GM12875 (cell line): Measurements from ENCODE around the gene SPPL2B.

Experiments used
- H3K4me3 ChIP-seq: one replicate; pipeline ENCODE4 v1.5.1; 2011; ENCODE audit warnings: low read depth, low read length, control low read depth
- TF ChIP-seq, protein P1 (sequence below): IDR thresholded peaks from 2 replicates; pipeline ENCODE4 v1.5.1; 2011; ENCODE audit warnings: low read depth, mild to moderate bottlenecking, control low read depth, inconsistent platforms, low read length, moderate library complexity, borderline replicate concordance; ENCODE audit not compliant: insufficient read depth

The SPPL2B gene

DNA sequence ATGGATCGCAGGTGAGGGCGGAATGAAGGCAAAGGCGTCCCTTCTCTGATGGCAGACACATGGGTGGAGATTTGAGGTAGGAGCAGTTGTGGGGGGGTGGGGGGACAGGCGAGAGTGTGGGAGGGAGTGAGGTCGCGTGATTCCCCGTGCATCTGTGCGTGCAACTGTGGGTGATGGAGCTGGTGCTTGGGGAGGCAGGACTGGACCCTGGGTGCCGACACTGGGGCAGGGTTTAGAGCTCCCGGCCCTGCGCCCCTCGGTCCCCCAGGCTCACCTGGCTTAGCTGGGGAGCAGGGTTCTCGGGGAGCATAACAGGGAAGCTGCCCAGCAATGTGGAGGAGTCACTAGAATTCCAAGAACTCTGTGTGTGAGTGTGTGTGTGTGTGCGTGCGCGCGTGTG is 34.9 kb downstream of the SPPL2B start:
- TF ChIP-seq, protein P1, sequence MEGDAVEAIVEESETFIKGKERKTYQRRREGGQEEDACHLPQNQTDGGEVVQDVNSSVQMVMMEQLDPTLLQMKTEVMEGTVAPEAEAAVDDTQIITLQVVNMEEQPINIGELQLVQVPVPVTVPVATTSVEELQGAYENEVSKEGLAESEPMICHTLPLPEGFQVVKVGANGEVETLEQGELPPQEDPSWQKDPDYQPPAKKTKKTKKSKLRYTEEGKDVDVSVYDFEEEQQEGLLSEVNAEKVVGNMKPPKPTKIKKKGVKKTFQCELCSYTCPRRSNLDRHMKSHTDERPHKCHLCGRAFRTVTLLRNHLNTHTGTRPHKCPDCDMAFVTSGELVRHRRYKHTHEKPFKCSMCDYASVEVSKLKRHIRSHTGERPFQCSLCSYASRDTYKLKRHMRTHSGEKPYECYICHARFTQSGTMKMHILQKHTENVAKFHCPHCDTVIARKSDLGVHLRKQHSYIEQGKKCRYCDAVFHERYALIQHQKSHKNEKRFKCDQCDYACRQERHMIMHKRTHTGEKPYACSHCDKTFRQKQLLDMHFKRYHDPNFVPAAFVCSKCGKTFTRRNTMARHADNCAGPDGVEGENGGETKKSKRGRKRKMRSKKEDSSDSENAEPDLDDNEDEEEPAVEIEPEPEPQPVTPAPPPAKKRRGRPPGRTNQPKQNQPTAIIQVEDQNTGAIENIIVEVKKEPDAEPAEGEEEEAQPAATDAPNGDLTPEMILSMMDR: no peak
- H3K4me3 ChIP-seq: no peak overlapping the region

DNA sequence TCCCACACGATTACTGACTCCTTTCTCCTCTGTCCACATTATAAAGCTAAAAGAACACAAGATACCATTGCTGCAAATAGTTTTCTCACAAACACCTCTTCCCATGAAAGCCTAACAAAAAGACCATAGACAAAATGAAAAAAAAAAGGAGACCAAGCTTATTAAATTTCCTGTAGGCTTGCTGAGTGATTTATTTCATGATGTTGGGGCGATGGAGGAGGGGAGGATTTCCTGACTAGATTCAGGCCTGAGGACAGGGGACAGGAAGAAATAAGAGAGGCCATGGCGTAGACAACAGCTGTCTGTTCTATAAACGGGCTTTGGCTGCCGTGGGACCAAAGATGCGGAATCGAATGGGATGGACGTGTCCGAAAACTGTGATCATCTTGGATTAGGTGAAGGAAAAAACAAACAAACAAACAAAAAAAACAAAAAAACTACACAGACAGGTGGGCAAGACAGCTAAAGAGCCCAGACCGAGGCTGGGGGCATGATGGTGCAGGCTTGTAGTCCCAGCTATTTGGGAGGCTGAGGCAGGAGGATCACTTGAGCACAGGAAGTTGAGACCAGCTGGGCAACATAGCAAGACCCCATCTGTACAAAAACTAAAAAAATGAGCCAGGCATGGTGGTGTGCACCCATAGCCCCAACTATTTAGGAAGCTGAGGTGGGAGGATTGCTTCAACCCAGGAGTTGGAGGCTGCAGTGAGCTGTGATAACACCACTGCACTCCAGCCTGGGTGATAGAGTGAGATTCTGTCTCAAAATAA is 36.9 kb downstream of the SPPL2B start:
- no peak overlapping the region for H3K4me3 ChIP-seq
- TF ChIP-seq, protein P1: no peak

DNA sequence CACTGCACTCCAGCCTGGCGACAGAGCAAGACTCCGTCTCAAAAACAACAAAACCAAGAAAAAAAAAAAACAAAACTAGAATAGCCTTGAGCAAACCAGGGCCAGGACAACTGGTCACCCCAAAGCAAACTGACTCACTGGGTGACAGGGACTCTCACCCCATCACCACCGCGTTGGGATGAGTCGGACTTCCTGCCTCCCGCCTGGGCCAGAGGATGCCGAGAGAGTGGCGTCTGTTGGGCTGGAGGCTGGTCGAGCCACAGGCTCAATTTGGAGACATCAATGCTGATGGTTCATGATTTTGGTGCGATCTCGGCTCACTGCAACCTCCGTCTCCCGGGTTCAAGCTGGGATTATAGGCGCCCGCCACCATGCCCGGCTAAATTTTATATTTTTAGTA is 43.2 kb downstream of the SPPL2B start:
- H3K4me3 ChIP-seq: no peak overlapping the region
- TF ChIP-seq, protein P1: no peak

DNA sequence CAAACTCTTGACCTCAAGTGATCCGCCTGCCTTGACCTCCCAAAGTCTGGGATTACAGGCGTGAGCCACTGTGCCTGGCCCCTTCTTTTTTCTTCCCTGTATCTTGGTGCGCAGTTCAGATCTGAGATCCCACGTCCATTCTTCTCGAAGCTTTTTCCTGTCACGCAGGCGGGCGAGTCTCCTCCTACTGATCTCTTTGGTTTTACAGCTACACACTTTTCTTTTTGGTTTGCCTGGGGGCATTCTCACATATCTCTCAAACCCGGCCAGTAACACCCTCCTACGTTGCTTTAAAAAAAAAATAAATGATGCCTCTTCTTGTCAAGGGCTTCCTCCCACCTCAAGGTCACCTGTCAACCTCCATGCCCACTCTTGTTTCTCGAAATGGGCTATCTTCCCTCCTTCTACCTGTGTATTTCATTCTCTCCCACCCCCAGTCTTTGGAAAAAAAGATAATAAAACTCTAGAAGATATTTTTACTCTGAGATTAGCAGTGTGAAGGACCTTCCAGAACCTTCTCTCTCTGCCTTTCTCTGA is 43.7 kb downstream of the SPPL2B start:
- H3K4me3 ChIP-seq: no peak overlapping the region
- TF ChIP-seq, protein P1: no peak

DNA sequence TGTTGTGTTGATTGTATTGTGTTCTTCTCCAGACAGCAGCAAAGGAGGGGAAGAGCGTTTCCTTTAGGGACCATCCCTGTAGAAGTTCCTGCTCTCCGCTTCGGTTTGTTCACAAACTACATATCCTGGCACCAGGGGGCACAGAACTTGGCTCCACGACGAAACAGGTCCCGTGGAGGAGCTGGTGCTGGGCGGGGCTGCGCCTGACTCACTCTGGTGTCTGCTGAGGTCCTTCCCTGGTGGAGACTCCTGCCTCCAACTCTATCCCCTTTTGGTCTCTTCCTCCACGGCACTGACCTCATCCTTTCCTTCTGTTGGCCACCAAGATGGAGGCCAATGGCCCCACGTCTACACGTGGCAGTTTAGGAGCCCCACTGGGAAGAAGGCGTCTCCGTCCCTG is 46.3 kb downstream of the SPPL2B start:
- TF ChIP-seq, protein P1: no peak
- H3K4me3 ChIP-seq: no peak overlapping the region

DNA sequence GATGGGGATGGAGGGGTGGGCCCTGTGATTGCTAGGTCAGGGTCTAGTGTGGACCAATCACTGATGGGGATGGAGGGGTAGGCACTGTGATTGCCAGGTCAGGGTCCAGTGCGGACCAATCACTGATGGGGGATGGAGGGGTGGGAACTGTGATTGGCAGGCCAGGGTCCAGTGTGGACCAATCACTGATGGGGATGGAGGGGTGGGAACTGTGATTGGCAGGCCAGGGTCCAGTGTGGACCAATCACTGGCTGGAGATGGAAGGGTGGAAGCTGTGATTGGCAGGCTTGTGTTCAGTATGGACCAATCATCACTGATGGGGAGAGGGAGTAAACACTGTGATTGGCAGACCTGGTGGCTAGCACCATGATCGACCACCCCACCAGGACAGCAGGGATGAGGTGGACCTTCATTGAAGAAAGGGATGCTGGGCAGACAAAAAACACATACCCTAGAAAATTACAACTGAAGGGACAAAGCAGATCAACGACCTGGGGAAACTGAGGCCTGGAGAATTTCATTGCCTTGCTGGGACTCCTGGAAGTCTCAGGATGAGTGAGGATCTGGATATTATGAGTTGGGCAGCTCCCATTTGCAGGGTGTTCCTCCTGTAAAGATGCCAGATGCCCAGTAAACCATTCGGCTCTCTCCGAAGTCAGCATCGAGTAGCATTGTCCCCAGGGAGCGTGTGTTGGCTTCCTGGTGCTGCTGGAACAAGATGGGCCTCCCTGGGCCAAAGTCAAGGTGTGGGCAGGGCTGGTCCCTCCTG is 47.1 kb downstream of the SPPL2B start:
- H3K4me3 ChIP-seq: no peak overlapping the region
- TF ChIP-seq, protein P1: no peak
